Upper lobe of left lung (tissue), 4 donors: ENCODE measurements around the gene FAM185A.

Experiments used
- EP300 ChIP-seq, 4 donors: sonication (generic); formaldehyde crosslinking; IDR thresholded peaks; one replicate each; pipeline ENCODE4 v1.5.1; 2017; ENCODE audit warnings: antibody characterized with exemption in 4 of 4, control low read depth in 2 of 4
- POLR2A ChIP-seq, 4 donors: fragments of 450-650 bp; IDR thresholded peaks; one replicate each; pipeline ENCODE4 v1.5.1; 2016 to 2017; ENCODE audit warnings: antibody characterized with exemption in 4 of 4, mild to moderate bottlenecking in 2 of 4
- TF ChIP-seq, protein P1 (sequence below), 6 experiments: fragments of 450-650 bp in 4 of 6; fragments of 200-600 bp in 2 of 6; sonication (generic) in 2 of 6; IDR thresholded peaks; one replicate each; pipeline ENCODE4 v1.5.1; 2016 to 2019; ENCODE audit warnings: antibody characterized with exemption in 6 of 6

DNA sequence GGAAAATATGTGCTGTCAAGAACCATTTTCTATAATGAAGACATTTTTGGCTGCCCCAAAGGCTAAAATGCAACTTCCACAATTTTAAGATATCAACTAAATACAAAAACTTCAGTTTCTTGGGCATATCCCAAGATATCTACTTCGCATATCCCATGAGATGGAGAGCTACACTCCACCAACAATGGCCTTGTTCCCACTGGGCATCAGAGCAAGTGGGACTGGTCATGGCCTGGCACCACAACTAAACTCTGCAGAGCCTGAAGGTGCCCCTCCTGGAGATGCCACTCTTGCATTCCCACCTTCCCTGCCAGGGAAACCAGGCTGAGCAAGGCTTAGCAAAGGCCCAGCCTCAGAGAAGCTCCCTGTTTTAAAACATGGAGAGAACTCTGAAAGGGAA, 88.2 kb downstream of the FAM185A start:
- TF ChIP-seq EP300 (IDR thresholded peaks at IDR 0.05) (no peak), POLR2A (IDR thresholded peaks at IDR 0.05) (no peak)
- TF ChIP-seq, protein P1, sequence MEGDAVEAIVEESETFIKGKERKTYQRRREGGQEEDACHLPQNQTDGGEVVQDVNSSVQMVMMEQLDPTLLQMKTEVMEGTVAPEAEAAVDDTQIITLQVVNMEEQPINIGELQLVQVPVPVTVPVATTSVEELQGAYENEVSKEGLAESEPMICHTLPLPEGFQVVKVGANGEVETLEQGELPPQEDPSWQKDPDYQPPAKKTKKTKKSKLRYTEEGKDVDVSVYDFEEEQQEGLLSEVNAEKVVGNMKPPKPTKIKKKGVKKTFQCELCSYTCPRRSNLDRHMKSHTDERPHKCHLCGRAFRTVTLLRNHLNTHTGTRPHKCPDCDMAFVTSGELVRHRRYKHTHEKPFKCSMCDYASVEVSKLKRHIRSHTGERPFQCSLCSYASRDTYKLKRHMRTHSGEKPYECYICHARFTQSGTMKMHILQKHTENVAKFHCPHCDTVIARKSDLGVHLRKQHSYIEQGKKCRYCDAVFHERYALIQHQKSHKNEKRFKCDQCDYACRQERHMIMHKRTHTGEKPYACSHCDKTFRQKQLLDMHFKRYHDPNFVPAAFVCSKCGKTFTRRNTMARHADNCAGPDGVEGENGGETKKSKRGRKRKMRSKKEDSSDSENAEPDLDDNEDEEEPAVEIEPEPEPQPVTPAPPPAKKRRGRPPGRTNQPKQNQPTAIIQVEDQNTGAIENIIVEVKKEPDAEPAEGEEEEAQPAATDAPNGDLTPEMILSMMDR (IDR thresholded peaks at IDR 0.05) = no peak
